GM12878 (cell line): ENCODE measurements around the gene AGMAT.

ENCODE experiments used
- CHD2 ChIP-seq: IDR thresholded peaks from 2 replicates; pipeline ENCODE4 v1.6.1; 2011; ENCODE audit warnings: low read depth, low read length, improper control_type of control experiment, borderline replicate concordance
- EGR1 ChIP-seq, 2 experiments: IDR thresholded peaks; 1 replicate in 1 of 2; 2 replicates in 1 of 2; pipeline ENCODE4 v1.6.1; 2011 to 2012; ENCODE audit warnings: low read depth in 2 of 2, low read length in 2 of 2, borderline replicate concordance in 1 of 2, mild to moderate bottlenecking in 1 of 2, moderate library complexity in 1 of 2
- JUNB ChIP-seq: IDR thresholded peaks from 2 replicates; pipeline ENCODE4 v1.6.1; 2016; ENCODE audit warnings: antibody characterized with exemption, mild to moderate bottlenecking
- NFYA ChIP-seq: IDR thresholded peaks from 2 replicates; pipeline ENCODE4 v1.6.1; 2011; ENCODE audit warnings: low read depth, mild to moderate bottlenecking, low read length, improper control_type of control experiment, borderline replicate concordance
- POLR2AphosphoS5 ChIP-seq: IDR thresholded peaks from 2 replicates; pipeline ENCODE4 v1.6.1; 2011; ENCODE audit warnings: mild to moderate bottlenecking, low read length, inconsistent platforms
- RCOR1 ChIP-seq: conservative IDR thresholded peaks from 2 replicates; pipeline ENCODE4 v1.6.1; 2012; ENCODE audit warnings: low read depth, low read length, improper control_type of control experiment
- SP1 ChIP-seq: IDR thresholded peaks from one replicate; pipeline ENCODE4 v1.6.1; 2011; ENCODE audit warnings: low read depth, low read length
- TF ChIP-seq, protein P1 (sequence below), 3 experiments: IDR thresholded peaks in 2 of 3; conservative IDR thresholded peaks in 1 of 3; 2 replicates each; pipeline ENCODE4 v1.5.1; 2011; ENCODE audit warnings: low read depth in 3 of 3, low read length in 3 of 3, mild to moderate bottlenecking in 3 of 3, control low read depth in 2 of 3, moderate library complexity in 2 of 3, inconsistent platforms in 1 of 3, mixed read lengths in 1 of 3; ENCODE audit not compliant: control insufficient read depth in 2 of 3, insufficient read depth in 1 of 3; ENCODE audit errors: extremely low read depth in 1 of 3

DNA sequence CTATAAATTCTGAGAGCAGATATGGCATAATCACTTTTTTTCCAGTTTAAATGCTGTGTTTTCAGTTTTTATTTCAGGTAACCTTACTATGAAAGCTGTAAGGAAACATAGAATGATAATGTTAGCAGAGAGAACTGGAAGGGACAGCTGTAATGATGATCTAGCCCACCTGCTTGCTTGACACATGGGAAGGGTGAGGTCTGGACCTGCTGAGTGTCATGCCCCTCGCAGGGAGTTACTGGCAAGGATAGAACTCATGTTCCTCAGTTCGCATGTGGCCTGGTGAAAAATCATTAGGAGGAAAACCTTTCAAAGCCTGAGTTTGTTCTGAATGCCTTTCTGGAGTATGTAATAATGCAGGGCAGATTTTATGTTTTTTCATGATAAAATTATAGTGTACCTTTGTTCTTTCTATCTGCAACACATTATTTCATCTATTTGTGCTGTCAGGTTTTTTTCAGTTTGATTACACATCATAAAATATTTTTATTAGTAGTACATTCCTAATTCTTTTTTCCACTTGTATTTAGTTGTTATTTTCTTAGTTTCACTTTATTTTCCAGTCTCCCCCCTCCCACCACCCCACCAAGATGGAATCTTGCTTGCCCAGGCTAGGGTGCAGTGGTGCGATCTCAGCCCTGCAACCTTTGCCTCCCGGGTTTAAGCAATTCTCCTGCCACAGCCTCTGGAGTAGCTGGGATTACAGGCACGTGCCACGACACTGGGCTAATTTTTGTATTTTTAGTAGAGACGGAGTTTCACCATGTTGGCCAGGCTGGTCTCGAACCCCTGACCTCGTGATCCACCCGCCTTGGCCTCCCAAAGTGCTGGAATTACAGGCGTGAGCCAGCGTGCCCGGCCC, 40.4 kb upstream of the AGMAT start:
- TF ChIP-seq JUNB (no peak), NFYA (no peak), CHD2 (no peak), POLR2AphosphoS5 (no peak), SP1 (no peak), RCOR1 (no peak), EGR1 (IDR thresholded peaks at IDR 0.05; ENCODE audit: borderline replicate concordance in 1 of 2, low read depth in 2 of 2, low read length in 2 of 2) (no peak)
- TF ChIP-seq, protein P1, sequence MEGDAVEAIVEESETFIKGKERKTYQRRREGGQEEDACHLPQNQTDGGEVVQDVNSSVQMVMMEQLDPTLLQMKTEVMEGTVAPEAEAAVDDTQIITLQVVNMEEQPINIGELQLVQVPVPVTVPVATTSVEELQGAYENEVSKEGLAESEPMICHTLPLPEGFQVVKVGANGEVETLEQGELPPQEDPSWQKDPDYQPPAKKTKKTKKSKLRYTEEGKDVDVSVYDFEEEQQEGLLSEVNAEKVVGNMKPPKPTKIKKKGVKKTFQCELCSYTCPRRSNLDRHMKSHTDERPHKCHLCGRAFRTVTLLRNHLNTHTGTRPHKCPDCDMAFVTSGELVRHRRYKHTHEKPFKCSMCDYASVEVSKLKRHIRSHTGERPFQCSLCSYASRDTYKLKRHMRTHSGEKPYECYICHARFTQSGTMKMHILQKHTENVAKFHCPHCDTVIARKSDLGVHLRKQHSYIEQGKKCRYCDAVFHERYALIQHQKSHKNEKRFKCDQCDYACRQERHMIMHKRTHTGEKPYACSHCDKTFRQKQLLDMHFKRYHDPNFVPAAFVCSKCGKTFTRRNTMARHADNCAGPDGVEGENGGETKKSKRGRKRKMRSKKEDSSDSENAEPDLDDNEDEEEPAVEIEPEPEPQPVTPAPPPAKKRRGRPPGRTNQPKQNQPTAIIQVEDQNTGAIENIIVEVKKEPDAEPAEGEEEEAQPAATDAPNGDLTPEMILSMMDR (IDR thresholded peaks at IDR 0.05 in 2 of 3, conservative IDR thresholded peaks at IDR 0.05 in 1 of 3; ENCODE audit: control insufficient read depth in 2 of 3, extremely low read depth in 1 of 3, insufficient read depth in 1 of 3, low read depth in 3 of 3, low read length in 3 of 3), result no peak
